Measurements from ENCODE around the gene OGFOD2. TPM values are rescaled to one million over a fixed set of nuclear protein-coding genes. Genes with fewer than 3 reads are reported as not detected.

Gene OGFOD2
- total RNA-seq, 1 donor from 2014 or later, result 24.1 TPM

DNA sequence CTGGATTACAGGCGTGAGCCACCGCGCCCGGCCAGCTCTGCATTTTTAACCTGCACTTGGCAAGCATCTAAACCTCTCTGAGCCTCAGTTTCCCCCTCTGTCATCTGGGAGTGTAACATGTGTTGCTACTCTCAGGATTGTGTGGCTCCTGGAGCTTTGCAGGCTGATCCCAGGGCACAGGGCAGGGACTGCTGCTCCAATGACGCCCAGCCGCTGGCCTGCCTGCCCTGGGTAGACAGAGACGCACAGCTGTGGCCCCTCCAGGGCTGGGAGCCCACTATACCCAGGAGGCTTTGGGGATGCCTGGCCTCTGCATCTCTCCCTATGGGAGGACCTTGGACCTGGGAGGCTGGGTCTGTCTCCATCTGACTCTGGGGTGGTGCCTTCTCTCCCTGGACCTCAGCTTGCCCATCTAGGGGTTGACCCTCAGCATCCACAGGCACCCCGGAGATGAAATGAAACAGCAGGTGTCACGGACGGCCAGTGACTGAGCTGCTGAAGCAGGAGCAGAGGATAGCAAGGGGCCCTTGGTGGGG is 19.2 kb downstream of the OGFOD2 start:
- DNase-seq (ENCODE audit: extremely low spot score, unreplicated experiment), result no peak
- Mint-ChIP-seq H3K9me3 (no peaks in the 10 kb centered on the region), H3K4me1 (ENCODE audit: unreplicated experiment) (no peaks in the 10 kb centered on the region), H3K27ac (no peak overlapping the region), H3K4me3 (no peak overlapping the region), H3K27me3 (no peaks in the 10 kb centered on the region), H3K36me3 (no peaks in the 10 kb centered on the region)
- no peak for TF ChIP-seq CTCF (conservative IDR thresholded peaks at IDR 0.05)

GRCh38 chr12:122994781-122995502 is 19.9 kb downstream of the OGFOD2 start:
- Mint-ChIP-seq H3K36me3 (no peaks in the 10 kb centered on the region), H3K4me1 (ENCODE audit: unreplicated experiment) (no peaks in the 10 kb centered on the region), H3K9me3 (no peaks in the 10 kb centered on the region), H3K4me3 (no peak overlapping the region), H3K27ac (no peak overlapping the region), H3K27me3 (no peaks in the 10 kb centered on the region)
- DNase-seq (ENCODE audit: extremely low spot score, unreplicated experiment), result no peak
- TF ChIP-seq CTCF (conservative IDR thresholded peaks at IDR 0.05), result no peak

DNA sequence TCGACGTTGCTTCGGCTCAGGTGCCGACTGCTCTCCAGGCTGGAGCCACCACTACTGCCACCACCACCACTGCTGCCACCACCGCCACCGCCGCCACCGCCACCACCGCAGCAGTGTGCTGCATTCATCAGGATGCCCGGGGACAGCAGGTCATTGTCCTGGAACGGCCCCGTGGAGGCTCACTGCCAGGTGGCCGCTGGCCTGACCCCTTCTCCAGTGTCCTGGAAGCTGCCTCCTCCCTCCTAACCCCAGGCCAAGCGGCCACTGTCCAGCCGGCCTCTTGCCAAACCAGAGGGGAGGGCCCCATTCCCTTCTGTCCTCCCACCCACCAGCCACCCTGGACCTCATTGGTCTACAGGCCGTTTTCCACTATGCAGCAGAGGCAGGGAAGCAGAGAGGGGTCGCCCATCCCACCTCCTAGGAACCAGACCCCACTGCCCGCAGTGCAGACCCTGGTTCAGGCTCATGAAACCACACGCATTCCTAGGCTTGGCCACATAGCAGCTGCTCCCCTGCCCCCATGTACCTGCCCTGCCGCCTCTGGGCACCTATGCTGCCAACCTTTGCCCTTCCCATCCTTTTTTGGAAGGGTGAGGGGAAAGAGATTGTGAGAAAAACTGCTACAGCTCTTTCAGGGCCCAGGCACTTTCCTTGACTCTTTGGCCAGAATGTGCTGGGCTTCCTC is 20.6 kb downstream of the OGFOD2 start:
- Mint-ChIP-seq H3K27ac (no peak overlapping the region), H3K9me3 (no peaks in the 10 kb centered on the region)
- no peak for DNase-seq (ENCODE audit: extremely low spot score, unreplicated experiment)

DNA sequence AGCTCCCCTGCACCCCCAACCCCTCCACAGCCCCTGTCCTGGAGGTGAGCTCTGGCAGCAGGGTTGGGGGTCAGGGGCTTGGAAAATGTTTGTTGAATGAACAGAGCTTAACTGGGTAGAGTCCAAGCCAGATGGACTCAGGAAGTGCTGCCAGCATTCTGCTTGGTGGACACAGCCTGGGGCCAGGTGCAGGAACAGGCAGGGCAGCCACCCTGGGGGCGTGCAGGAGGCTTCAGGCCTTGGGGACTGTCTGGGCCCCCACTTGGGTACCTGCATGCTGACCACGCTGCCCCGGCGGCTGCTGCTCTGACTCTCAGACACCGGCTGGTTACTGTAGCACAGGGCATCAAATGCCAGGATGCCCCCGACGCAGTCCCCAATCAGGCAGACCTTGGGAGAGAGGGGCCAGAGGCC is 21.2 kb downstream of the OGFOD2 start:
- Mint-ChIP-seq H3K4me3 (no peak overlapping the region), H3K9me3 (no peaks in the 10 kb centered on the region), H3K27ac (no peak overlapping the region), H3K36me3 (no peaks in the 10 kb centered on the region), H3K27me3 (no peaks in the 10 kb centered on the region), H3K4me1 (ENCODE audit: unreplicated experiment) (no peaks in the 10 kb centered on the region)
- no peak for TF ChIP-seq CTCF (conservative IDR thresholded peaks at IDR 0.05)
- DNase-seq (ENCODE audit: extremely low spot score, unreplicated experiment), result no peak

More for the DNA sequence above, 20.6 kb downstream of the OGFOD2 start:
- TF ChIP-seq CTCF (conservative IDR thresholded peaks at IDR 0.05), result no peak
- H3K27me3 Mint-ChIP-seq, result no peaks in the 10 kb centered on the region
- no peaks in the 10 kb centered on the region for H3K4me1 Mint-ChIP-seq (ENCODE audit: unreplicated experiment)
- no peaks in the 10 kb centered on the region for H3K36me3 Mint-ChIP-seq
- H3K4me3 Mint-ChIP-seq, result no peak overlapping the region

DNA sequence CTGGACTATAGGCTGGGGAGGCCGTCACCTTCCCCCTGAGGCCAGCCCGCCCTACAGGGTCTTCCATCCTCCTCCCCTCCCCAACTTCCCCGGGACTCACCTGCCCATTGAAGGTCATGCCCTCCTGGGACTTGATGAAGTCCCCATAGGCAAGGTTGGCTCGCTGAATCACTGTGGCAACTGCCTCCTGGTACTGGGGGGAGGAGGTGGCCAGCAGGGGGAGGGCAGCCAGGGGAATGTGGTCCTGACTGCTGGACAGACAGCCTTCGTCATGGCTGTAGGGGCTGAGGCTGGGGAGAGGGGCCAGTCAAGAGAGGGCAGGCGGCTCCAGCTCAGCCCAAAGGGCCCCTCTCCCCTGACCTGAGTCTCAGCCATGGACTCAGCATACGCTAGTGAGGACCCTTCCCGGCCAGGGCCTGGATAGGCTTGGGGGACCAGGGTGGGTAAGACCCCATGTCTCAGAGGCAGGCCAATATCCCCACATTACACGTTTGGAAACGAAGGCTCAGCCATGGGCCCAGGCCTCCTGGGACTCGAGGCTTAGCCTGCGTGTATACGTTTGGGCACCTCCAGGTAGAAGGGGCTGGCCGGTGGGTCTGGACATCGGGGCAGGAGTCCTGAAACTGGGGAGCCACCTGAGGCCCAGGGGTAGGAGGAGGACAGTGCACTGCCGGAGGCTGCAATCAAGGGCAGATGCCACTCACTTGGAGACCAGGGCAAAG is 21.7 kb downstream of the OGFOD2 start:
- Mint-ChIP-seq H3K27me3 (no peaks in the 10 kb centered on the region), H3K27ac (no peak overlapping the region), H3K36me3 (no peaks in the 10 kb centered on the region), H3K4me3 (no peak overlapping the region), H3K9me3 (no peaks in the 10 kb centered on the region), H3K4me1 (ENCODE audit: unreplicated experiment) (no peaks in the 10 kb centered on the region)
- no peak for DNase-seq (ENCODE audit: extremely low spot score, unreplicated experiment)
- TF ChIP-seq CTCF (conservative IDR thresholded peaks at IDR 0.05), result no peak

Data from type B pancreatic cell (in vitro differentiated cells).